GM15510 (cell line): Measurements from ENCODE around the gene GRAP2.

Experiments
- POLR2A ChIP-seq: IDR thresholded peaks from 3 replicates; pipeline ENCODE4 v1.6.1; 2011; ENCODE audit warnings: borderline replicate concordance; ENCODE audit not compliant: insufficient read length; ENCODE audit errors: extremely low read depth

GRAP2 gene

DNA sequence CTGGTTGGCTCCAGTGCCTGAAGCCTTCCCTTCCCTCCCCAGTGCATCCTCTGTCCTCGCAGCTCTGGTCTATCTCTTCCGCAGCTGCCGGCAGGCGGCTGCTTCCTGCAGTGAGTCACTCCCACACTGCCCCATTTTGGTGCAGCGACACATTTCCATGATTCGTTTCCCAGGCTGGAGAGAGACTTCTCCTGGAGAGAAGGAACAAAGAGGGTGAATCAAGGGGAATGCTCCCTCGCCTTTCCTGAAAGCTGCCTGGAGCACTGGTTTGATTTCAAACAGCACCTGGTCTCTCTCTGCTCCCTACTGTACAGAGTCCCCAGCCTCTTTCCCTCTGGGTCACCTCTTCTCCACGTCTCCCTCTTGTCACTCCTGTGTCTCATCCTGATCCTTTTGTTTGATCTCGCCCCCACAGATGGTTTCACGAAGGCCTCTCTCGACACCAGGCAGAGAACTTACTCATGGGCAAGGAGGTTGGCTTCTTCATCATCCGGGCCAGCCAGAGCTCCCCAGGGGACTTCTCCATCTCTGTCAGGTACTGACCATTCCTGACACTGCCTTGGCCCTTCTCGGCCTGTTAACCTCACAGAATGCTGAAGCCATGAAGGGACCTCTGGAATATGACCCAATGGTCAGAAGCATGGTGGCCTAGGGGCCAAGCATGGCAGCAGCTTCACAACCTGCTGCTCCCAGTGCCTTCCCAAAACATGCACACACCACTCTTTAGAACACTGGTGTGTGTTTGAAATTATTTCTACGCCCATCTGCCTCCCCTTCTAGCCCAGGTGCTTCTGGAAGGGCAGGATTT lies 59.0 kb downstream of the GRAP2 start, which contains the start of gene TMA7B:
Gene TMA7B (plus strand): TSS at position 758 of the 808 bp plus-strand sequence. CDS start 3,978 bp downstream, outside the sequence.
- TF ChIP-seq POLR2A, result no peak

DNA sequence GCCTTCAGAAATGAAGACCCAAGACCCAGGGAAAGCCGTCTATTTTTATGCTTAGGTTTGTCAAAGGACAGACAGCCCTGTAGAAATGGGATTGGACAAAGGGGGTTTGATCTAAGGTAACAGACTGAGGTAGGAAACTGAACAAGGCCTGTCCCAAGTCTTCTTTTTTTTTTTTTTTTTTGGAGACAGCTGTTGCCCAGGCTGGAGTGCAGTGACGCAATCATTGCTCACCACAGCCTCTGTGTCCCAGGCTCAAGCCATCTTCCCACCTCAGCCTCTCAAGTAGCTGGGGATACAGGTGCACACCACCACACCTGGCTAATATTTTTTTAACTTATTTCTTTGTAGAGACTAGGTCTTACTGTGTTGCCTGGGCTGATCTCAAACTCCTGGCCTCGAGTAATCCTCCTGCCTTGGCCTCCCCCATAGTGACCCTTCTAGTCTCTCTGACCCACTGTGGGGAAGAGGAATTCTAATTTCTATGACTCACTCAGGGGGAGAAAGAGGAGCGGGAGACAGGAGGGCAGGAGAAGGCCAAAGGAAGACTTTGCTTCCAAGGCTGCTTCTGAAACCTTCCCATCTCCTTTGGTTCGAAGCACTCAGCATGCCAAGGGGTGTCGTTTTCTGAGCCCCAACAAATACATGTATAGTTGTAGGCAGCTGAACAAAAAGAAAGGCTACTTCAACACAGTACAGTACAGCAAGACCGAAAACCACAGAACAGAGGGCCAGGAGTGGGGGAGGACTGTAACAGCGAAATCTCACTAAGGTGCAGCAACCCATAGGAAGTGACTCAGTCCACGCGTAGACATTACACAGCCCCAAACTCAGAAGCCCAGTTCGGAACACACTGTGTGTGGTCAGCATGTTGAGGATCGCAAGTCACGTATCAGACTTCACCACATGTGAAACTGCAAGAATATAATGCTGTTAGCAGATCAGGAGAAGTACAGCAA lies 60.2 kb downstream of the GRAP2 start:
- TF ChIP-seq POLR2A, result no peak

DNA sequence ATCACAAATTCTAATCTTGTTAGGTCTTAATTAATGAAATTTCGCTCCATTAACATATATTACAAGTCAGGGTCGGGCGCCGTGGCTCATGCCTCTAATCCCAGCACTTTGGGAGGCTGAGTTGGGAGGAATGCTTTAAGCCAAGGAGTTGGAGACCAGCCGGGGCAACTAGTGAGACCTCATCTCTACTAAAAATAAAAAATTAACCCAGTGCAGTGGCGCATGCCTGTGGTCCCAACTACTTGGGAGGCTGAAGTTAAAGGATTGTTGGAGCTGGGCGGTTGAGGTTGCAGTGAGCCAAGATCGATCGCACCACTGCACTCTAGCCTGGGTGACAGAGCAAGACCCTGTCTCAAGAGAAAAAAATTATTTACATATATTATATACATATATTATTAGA lies 61.2 kb downstream of the GRAP2 start:
- no peak for TF ChIP-seq POLR2A

DNA sequence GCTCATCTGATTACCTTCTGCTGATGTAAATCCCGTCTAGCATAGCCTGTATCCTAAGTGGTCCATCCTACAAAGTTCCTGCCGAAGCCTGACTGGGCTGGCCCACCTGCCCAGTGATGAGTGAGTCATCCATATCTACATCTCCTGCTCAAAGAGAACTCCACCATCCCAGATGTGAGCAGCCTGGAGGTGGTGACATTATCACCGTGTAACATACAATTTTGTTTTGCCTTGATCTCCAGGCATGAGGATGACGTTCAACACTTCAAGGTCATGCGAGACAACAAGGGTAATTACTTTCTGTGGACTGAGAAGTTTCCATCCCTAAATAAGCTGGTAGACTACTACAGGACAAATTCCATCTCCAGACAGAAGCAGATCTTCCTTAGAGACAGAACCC lies 64.9 kb downstream of the GRAP2 start:
- TF ChIP-seq POLR2A, result no peak

DNA sequence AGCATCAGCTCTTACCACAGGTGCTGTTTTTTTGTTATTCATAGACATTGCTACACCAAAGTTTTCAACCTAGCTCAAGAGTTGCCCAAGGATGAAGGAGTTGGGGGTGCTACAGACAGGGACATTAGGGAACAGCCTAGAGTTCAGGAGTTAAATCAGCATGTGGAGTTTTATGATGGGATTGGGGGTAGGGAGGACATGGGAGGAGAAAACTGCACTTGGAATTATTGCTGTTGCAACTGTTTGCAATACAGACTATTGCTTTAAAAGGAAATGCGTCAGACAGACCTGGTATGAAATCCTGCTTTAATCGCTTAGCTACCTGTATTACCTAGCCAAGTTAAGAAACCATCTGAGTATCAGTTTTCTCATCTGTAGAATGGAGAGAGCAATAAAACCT lies 65.6 kb downstream of the GRAP2 start:
- TF ChIP-seq POLR2A, result no peak

DNA sequence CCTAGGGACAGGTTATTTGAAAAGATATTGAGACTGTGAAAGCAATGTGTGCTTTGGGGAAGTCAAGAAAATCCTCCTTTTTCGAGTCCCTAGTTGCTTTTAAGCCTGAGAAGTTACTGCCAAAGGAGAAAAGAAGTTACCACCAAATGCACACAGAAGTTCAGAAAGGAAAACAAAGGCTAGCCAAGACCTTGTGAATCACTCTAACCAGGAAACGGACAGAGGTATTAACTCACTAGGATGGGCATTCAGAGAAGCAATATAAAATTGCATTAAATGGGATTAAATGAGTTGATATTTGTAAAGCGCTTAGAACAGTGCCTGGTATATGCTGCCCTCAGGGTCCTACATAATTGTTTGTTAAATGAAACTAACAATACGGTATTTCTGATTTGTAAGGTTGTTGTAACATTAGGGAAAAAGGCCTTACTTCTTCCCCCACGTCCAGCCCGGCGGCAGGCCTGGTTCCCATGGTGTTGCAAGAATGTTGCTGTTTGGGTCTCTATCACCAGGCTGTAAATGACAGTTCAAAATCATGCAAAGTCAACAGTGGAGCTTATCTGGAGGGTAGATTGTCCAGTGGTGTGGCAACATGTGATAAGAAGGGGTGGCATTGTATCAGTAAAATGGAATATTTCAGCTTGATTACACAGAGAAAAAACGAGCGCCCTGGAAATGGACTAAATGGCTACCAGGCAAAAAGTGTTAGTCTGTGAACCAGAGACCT lies 66.4 kb downstream of the GRAP2 start:
- no peak for TF ChIP-seq POLR2A

DNA sequence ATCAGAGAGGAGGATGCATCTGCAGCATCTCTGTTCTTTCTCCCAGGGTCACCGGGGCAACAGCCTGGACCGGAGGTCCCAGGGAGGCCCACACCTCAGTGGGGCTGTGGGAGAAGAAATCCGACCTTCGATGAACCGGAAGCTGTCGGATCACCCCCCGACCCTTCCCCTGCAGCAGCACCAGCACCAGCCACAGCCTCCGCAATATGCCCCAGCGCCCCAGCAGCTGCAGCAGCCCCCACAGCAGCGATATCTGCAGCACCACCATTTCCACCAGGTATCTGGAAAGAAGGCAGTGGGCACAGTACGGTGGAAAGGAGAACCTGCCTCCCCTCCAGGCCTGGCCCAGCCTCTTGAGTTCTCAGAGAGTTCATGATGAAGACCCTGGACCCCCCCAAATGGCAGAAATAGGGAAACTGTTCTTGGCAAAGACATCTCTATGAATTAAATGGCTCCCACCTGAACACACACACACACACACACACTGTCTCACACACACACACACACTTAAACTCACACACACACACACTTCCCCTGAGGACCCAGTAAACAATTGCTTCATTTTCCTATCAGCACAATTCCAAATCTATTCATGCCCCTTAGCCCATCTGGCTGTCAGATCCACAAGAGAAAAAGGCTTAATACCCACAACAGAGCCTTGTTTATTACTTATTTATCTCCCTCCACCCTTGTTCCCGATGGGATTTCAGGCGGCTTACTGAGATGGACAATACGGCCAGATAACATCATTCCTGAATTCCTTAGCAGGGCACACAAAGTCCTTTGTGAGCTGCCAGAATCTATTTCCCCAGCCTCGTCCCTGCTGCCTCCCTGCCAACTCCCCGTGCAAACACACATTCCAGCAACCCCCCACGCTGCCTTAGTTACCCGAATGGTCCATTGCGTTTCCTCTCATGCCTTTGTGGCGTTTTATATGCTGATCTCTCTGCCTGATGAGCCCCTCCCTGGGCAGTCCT lies 67.4 kb downstream of the GRAP2 start:
- TF ChIP-seq POLR2A, result no peak

DNA sequence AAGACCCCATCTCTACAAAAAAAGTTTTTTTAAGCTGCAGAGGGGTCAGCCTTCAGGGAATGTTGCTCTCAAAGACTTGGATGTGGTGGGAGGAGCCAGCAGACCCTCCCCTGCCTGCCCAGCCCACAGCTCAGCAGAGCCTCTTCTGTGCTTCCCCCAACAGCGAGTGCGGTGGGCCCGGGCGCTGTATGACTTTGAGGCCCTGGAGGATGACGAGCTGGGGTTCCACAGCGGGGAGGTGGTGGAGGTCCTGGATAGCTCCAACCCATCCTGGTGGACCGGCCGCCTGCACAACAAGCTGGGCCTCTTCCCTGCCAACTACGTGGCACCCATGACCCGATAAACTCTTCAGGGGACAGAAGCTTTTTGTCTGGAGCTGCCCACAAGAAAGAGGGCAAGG lies 69.9 kb downstream of the GRAP2 start:
- TF ChIP-seq POLR2A, result no peak

DNA sequence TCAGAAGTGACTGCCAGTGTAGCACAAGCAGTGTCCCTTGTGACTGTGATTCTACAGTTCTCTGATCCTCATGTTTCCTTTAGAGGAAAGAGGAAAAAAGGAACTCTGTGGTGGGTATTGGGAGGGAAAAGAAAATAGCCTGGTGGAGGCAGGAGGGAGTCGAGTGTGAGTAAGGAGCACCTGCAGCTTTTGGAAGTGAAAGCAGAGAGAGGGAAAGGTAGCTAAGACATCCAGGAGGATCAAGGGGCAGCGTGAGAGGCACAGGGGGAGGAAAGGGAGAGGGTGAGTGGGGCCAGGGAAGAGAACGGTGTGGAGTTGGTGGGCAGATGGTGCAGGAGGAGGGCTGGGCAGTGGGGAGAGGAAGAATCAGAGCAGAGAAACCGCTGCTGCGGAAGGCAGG lies 71.8 kb downstream of the GRAP2 start:
- TF ChIP-seq POLR2A, result no peak

DNA sequence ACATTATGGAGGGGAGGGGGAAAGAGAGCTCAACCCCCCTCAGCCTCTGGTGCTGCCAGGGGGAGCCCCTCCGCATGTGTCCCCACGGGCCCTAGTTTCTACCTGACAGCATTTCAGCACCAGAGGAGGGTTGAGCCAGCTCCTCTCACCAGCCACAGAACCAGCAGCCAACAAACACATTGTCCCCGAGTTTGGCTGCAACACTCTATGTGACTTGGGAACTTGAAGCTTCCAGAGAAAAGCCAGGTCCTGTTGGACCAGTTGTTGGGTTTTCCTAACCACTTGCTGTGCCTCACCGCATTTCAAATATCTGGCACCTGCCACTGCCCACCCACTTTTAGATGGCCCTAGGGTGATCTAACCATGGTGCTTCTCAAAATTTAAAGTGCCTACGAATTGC lies 72.8 kb downstream of the GRAP2 start:
- TF ChIP-seq POLR2A, result no peak

DNA sequence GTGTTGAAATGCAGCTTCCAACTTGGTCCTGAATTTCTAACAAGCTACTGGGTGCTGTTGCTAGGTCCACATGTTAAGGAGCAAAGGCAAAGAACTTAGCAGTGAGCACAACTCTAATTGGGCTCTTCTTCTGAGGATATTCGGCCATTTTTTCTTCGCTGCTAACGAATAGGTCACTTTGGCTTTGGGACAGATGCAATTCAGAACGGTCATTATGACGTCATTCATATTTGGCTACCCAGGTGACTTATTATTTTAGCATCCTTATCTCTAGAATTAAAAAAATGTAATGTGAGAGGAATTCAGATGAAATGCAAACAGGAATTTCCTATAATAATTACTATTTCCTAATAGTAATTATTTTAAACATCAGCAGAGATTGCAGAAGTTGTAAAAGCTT lies 73.2 kb downstream of the GRAP2 start:
- no peak for TF ChIP-seq POLR2A

DNA sequence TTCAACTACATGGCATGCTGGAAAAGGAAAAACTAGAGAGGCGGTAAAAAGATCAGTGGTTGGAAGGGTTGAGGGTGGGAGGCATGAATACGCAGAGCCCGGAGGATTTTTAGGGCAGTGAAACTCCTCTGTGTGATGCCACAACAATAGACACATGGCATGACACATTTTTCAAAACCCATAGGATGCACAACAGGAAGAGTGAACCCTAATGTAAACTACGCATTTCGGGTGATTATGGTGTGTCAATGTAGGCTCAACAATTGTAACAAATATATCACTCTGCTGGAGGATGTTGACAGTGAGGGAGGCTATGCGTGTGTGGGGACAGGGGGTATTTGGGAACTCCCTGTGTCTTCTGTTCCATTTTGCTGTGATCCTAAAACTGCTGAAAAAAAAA lies 78.2 kb downstream of the GRAP2 start:
- TF ChIP-seq POLR2A, result no peak

DNA sequence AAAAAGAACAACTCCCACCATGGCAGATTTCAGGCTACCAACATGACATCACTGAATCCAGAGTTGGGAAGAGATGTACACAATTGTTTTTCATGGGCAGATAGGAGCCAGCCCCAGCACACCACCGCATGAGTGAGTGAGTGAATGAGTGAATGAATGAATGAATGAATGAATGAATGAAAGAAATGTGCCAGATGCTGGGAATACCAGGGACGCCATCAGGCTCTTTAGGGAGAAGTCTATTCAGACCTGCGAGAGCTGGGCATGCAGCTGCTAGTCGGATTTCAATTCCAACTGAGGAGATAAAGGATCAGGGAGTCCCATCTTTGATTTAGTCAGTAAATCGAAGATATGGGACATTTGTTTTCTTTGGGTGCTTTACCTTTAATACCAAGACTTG lies 78.6 kb downstream of the GRAP2 start:
- TF ChIP-seq POLR2A, result no peak

DNA sequence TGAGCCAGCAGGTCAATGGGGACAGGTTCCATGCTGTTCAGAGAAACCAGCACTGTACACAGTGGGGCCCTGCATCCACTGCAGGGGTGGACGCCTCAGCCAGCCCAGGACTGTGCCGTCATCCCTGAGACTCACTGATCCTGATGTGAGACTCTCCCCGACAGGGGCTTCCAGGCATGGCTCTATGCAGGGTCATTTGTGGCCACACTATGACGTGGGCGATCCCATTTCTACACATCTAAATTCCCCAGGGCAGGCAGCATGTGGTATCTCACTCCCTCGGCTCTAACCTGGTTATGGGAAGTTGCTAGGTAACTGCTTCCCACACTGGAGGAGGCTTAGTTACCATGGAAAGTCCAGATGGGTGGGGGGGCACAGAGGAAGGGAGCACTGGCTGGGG lies 79.7 kb downstream of the GRAP2 start:
- TF ChIP-seq POLR2A, result no peak

DNA sequence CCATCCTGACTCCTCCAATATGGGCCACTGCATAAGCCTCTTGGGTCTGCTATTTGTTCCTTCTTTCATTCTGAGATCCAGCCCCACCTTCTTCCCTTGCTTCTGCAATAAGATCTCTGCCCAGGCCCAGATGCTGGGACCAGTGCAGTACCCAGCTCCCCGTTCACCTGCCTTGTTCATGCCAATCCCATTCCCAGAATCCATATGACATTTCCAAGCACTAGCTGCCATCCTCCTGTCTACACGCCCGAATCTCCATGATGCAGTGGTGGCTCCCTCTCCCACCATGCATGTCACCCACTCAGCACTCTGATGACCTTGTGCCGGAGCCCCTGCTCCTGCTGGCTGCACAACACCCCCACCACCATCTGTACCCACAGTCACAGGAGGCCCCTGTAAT lies 82.5 kb downstream of the GRAP2 start:
- TF ChIP-seq POLR2A, result no peak

DNA sequence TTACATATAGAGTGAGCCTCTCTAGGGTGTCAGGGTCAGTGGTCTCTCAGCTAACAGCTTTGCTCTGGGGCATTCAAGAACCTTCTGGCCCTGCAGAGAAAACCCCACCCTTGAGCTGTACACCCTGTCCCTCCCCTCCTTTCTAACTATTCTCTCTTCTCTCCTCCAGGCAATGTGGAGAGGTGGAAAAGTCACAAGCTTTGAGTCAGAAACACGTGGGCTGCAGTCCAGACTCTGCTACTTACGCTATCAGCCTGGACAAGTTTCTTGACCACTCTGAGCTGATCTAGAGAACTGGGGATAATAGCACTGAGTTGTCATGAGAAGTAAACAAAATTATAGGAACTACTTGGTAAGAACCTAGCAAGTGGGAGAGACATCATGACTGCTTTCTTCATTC lies 83.1 kb downstream of the GRAP2 start:
- no peak for TF ChIP-seq POLR2A
